HCT116 (cell line): Measurements from ENCODE around the gene TKFC.

Experiments
- CBX3 ChIP-seq: IDR thresholded peaks from 2 replicates; pipeline ENCODE4 v1.6.1; 2012; ENCODE audit warnings: low read depth
- CTCF ChIP-seq, 3 experiments: fragments of 200-600 bp in 1 of 3; sonication (generic) in 1 of 3; IDR thresholded peaks in 2 of 3; conservative IDR thresholded peaks in 1 of 3; 2 replicates each; pipeline ENCODE4 v1.5.1; 2012 to 2017; ENCODE audit warnings: low read depth in 2 of 3, low read length in 2 of 3, antibody characterized with exemption in 1 of 3, borderline replicate concordance in 1 of 3, control low read depth in 1 of 3, mild to moderate bottlenecking in 1 of 3, mixed read lengths in 1 of 3, mixed run types in 1 of 3, moderate library complexity in 1 of 3; ENCODE audit not compliant: insufficient read depth in 1 of 3
- EZH2 ChIP-seq: fragments of 200-600 bp; sonication (generic); IDR thresholded peaks from 2 replicates; pipeline ENCODE4 v1.6.1; 2017; ENCODE audit warnings: antibody characterized with exemption, mixed run types
- MAX ChIP-seq: IDR thresholded peaks from 2 replicates; pipeline ENCODE4 v1.6.1; 2012
- POLR2A ChIP-seq: IDR thresholded peaks from 2 replicates; pipeline ENCODE4 v1.7.0; 2011; ENCODE audit warnings: borderline replicate concordance; ENCODE audit not compliant: insufficient read depth, insufficient read length; ENCODE audit errors: extremely low read depth
- POLR2AphosphoS5 ChIP-seq: IDR thresholded peaks from 2 replicates; pipeline ENCODE4 v1.6.1; 2011; ENCODE audit warnings: mild to moderate bottlenecking, low read depth, low read length, moderate library complexity
- RAD21 ChIP-seq: IDR thresholded peaks from 2 replicates; pipeline ENCODE4 v1.6.1; 2012; ENCODE audit warnings: low read depth, mild to moderate bottlenecking
- REST ChIP-seq: IDR thresholded peaks from 2 replicates; pipeline ENCODE4 v1.6.1; 2012; ENCODE audit warnings: low read depth
- SIN3A ChIP-seq: IDR thresholded peaks from 2 replicates; pipeline ENCODE4 v1.6.1; 2012; ENCODE audit warnings: low read depth

GRCh38 chr11:61328351-61328750 is 4.7 kb upstream of the TKFC start:
- TF ChIP-seq POLR2A (no peak), CTCF (IDR thresholded peaks at IDR 0.05 in 2 of 3, conservative IDR thresholded peaks at IDR 0.05 in 1 of 3; ENCODE audit: borderline replicate concordance in 1 of 3, insufficient read depth in 1 of 3, low read depth in 2 of 3, low read length in 2 of 3) (no peak), EZH2 (no peak), REST (no peak), MAX (no peak), SIN3A (no peak), POLR2AphosphoS5 (no peak), CBX3 (no peak), RAD21 (no peak)
